IPS-NIHi7 (cell line): ENCODE data around the gene HOXC5.
"Not testable (repeated sequence)": the region's sequence is repeated elsewhere in the genome, so short reads cannot be mapped to it uniquely, and the experiment has no call there.

Experiments used
- DNase-seq: peaks from one replicate; pipeline ENCODE4 v3.0.0; 2012; ENCODE audit warnings: mixed read lengths; ENCODE audit errors: extremely low spot score

HOXC5 gene

GRCh38 chr12:54033106-54033979 is 493 bp downstream of the HOXC5 start:
- DNase-seq = no peak

GRCh38 chr12:54033980-54034784 is 1.3 kb downstream of the HOXC5 start:
- DNase-seq = no peak

DNA sequence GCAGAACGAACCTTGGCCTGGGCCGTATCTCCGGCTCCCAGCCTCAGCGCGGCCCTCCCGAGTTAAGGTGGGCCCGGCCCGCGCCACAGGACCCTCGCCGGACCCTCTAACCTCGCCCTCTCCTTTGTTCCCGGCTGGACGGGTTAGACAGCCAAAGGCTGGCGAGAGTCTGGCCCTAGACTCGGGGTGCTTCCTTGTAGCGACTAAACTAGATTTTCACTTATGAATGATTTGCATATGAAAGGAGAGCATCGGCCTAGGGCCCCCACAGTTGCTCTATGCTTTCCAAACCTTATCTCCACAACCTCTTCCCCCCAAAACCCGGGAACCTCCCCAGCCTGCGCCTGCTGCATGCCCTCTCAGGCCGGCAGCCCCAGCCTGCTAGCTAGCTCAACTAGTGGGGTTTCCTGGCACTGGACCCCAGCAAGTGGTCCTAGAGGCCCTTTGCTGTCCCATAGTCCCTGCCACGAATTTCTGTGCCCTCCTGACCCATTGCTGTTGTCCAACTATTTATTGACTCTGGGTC is 2.0 kb downstream of the HOXC5 start:
- no peak for DNase-seq

GRCh38 chr12:54035568-54036264 is 2.9 kb downstream of the HOXC5 start:
- DNase-seq = no peak

GRCh38 chr12:54036620-54037359 is 3.9 kb downstream of the HOXC5 start:
- no peak for DNase-seq

- DNase-seq = no peak
These were observed 4.8 kb downstream of the HOXC5 start for GRCh38 chr12:54037360-54038283.

DNA sequence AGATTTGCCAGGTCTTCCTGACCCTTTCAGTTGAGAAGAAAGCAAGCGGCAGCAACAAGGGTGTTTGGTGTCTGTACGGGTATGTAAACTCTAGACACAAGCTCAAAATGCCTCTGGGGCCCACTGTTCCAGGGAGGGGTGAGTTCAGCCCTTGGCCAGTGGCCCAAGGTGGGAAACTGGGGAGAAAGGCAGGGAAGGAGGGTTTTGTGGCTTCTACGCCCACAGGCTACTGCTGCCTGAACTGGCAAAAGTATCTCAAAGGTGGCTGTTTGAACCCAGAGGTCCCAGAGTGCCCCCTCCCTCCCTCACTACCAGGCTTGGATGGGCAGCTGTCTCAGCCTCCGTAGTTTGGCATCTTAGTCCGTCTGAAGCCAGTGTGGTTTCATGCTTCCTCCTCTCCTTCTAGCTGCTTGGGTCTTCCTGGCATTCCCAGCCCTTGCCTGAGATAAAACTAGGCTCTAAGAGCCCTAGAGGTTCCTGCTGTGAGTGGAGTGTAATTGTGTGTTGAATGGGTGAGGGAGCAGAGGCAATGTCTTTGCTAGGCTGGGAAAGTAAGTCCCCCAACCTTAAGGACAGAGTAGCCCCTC is 5.5 kb downstream of the HOXC5 start:
- DNase-seq = no peak

GRCh38 chr12:54038871-54039414 is 6.1 kb downstream of the HOXC5 start:
- DNase-seq = no peak

DNA sequence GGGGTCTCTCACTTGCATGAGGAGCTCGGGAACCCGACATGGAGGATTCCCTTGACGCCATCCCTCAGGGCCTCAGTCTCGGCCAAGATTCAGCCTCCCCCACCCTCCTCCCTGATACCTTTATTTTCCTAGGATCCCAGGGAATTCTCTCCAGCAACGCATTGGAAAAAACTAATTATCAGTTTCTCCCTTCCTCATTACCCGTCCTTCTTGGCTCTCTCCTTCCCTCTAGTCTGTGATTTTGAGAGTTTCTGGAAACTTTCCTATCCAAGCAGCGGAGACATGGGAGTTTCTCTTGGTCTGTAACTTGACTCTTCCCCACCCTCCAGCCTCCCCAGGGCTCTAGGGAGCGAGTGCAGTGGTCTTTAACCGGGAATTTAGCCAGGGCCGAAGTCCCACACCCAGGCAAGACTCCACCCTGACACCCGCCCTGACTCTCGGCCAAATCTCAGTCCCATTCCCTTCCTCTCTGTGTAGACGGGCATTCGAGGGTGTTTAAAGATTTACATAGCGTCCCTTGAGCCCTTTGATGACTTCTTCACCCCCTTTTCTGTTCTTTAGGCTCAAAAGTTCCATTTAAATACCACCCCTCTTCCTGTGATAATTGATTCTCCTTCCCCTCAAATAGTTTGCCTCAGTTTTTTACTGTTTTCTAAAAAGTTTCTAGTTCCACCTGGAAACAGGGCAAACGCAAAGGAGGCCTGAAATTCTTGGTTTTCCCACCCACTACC is 6.7 kb downstream of the HOXC5 start:
- no peak for DNase-seq

- DNase-seq = no peak
These were observed 7.3 kb downstream of the HOXC5 start for GRCh38 chr12:54040148-54040494.

DNA sequence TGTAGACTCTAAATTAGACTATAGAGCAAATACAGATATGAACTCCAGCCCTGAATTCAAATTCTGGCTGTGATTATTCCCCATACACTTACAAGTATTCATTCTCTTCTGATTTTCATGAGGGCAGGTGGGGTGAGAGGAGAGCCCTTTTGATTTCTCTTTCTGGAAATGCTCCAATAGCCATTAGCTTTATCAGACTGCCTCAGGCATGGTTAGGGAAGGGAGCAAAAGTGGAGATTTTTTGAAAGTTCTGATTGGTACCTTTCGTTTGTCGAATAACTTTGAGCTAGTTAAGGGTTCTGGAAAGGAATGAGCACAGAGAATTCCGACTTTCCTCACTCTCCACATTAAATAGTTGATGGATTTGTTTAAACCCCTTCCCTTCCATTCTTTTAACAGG is 7.8 kb downstream of the HOXC5 start:
- no peak for DNase-seq

DNA sequence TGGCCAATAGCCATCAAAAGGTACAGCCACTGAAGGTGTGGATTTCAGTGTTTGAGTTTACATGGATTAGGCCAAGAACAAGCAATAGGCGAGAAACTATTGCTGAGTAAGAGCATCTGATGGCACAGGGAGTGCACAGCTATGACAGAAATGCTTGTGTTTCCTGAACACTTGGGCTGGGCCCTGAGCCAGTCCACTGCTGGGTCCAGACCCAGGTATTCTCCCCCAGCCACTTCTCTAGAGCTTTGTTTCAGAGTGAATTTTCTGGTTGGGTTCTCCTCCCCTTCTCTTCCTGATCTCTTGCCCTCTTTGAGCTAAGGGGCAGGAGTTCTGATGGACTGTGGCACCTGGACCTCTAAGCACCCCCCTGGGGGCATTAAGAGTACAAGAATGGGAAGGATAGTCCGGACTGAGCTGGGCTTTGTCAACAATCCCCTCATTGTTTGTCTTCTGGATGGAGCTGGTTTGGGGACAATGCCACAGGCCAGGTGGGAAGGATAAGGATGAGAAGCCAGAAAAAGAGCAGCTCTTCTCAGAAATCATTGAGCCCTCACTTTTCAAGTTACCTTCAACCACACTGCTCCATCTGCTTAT is 8.3 kb downstream of the HOXC5 start:
- no peak for DNase-seq

DNA sequence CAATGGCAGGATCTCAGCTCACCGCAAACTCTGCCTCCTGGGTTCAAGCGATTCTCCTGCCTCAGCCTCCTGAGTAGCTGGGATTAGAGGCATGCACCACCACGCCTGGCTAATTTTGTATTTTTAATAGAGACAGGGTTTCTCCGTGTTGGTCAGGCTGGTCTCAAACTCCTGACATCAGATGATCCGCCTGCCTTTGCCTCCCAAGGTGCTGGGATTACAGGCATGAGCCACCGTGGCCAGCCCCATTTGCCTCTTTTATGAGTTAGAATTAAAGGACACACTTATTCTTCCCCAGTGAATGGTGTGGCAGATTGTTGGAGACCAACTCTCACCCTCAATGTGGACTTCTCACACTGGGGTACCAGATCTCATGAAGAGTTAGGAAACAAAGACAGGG is 9.2 kb downstream of the HOXC5 start:
- DNase-seq = not testable (repeated sequence)

GRCh38 chr12:54042970-54043853 is 10.4 kb downstream of the HOXC5 start:
- DNase-seq = no peak

- DNase-seq = no peak
These were observed 11.7 kb downstream of the HOXC5 start for GRCh38 chr12:54044425-54045103.

- DNase-seq = no peak
These were observed 12.6 kb downstream of the HOXC5 start for GRCh38 chr12:54045401-54045800.
